Trophoblast cell (in vitro differentiated cells and primary cell): ENCODE results near the gene OARD1.

Experiments
- DNase-seq, 2 donors: peaks; one replicate each; pipeline ENCODE4 v3.0.0-alpha.2; 2016
- H2AFZ ChIP-seq: 2 replicates; pipeline ENCODE4 v1.6.1; 2013; ENCODE audit warnings: low read length, moderate library complexity, mild to moderate bottlenecking; ENCODE audit not compliant: insufficient read depth, poor library complexity
- H2AK5ac ChIP-seq: 2 replicates; pipeline ENCODE4 v1.6.1; 2013; ENCODE audit warnings: mild to moderate bottlenecking, low read length
- H2BK120ac ChIP-seq: 2 replicates; pipeline ENCODE4 v1.6.1; 2013; ENCODE audit warnings: low read length, mild to moderate bottlenecking, moderate library complexity; ENCODE audit not compliant: insufficient read depth, poor library complexity
- H2BK12ac ChIP-seq: 2 replicates; pipeline ENCODE4 v1.6.1; 2013; ENCODE audit warnings: mild to moderate bottlenecking, low read length, moderate library complexity
- H2BK5ac ChIP-seq: 2 replicates; pipeline ENCODE4 v1.6.1; 2013; ENCODE audit warnings: low read length, low read depth, moderate library complexity, mild to moderate bottlenecking; ENCODE audit not compliant: poor library complexity
- H3K14ac ChIP-seq: 2 replicates; pipeline ENCODE4 v1.6.1; 2013; ENCODE audit warnings: mild to moderate bottlenecking, low read length
- H3K18ac ChIP-seq: 2 replicates; pipeline ENCODE4 v1.6.1; 2013; ENCODE audit warnings: mild to moderate bottlenecking, low read length
- H3K23ac ChIP-seq: 2 replicates; pipeline ENCODE4 v1.6.1; 2013; ENCODE audit warnings: low read length
- H3K27ac ChIP-seq: 2 replicates; pipeline ENCODE4 v1.5.1; 2013; ENCODE audit warnings: low read depth, mild to moderate bottlenecking, inconsistent platforms, low read length, moderate library complexity
- H3K27me3 ChIP-seq: 2 replicates; pipeline ENCODE4 v1.6.1; 2013; ENCODE audit warnings: inconsistent platforms, mild to moderate bottlenecking, low read length, moderate library complexity; ENCODE audit not compliant: insufficient read depth
- H3K36me3 ChIP-seq, 2 experiments: 1 replicate in 1 of 2; 2 replicates in 1 of 2; pipeline ENCODE4 v1.6.1; 2013; ENCODE audit warnings: low read length in 2 of 2, mild to moderate bottlenecking in 2 of 2, moderate library complexity in 1 of 2; ENCODE audit not compliant: insufficient read depth in 2 of 2, control insufficient read depth in 1 of 2
- H3K4ac ChIP-seq: 2 replicates; pipeline ENCODE4 v1.6.1; 2013; ENCODE audit warnings: low read depth, mild to moderate bottlenecking, low read length, moderate library complexity
- H3K4me1 ChIP-seq, 2 experiments: 1 replicate in 1 of 2; 2 replicates in 1 of 2; pipeline ENCODE4 v1.6.1; 2013; ENCODE audit warnings: low read length in 2 of 2, mild to moderate bottlenecking in 2 of 2, moderate library complexity in 1 of 2; ENCODE audit not compliant: insufficient read depth in 2 of 2, control insufficient read depth in 1 of 2
- H3K4me2 ChIP-seq: 2 replicates; pipeline ENCODE4 v1.6.1; 2013; ENCODE audit warnings: inconsistent platforms, mild to moderate bottlenecking, low read length, moderate library complexity
- H3K4me3 ChIP-seq: 2 replicates; pipeline ENCODE4 v1.5.1; 2013; ENCODE audit warnings: mild to moderate bottlenecking, low read depth, low read length, inconsistent platforms
- H3K79me1 ChIP-seq: one replicate; pipeline ENCODE4 v1.6.1; 2013; ENCODE audit warnings: low read length
- H3K79me2 ChIP-seq: 2 replicates; pipeline ENCODE4 v1.6.1; 2013; ENCODE audit warnings: low read length, mild to moderate bottlenecking; ENCODE audit not compliant: control insufficient read depth, insufficient read depth, poor library complexity
- H3K9ac ChIP-seq: 2 replicates; pipeline ENCODE4 v1.6.1; 2013; ENCODE audit warnings: mild to moderate bottlenecking, low read length
- H3K9me3 ChIP-seq: 2 replicates; pipeline ENCODE4 v1.6.1; 2013; ENCODE audit warnings: low read depth, mild to moderate bottlenecking, control low read depth, inconsistent platforms, low read length; ENCODE audit not compliant: insufficient read depth
- H4K12ac ChIP-seq: 2 replicates; pipeline ENCODE4 v1.6.1; 2013; ENCODE audit warnings: low read depth, mild to moderate bottlenecking, low read length, moderate library complexity
- H4K8ac ChIP-seq: 2 replicates; pipeline ENCODE4 v1.6.1; 2013; ENCODE audit warnings: low read depth, mild to moderate bottlenecking, low read length, moderate library complexity
- H4K91ac ChIP-seq: one replicate; pipeline ENCODE4 v1.6.1; 2013; ENCODE audit warnings: low read depth, mild to moderate bottlenecking, low read length, moderate library complexity
- WGBS: extraction: QIAGEN DNeasy Blood & Tissue Kit; methylation state at CpG from one replicate; pipeline ENCODE4 v1.1.7; 2013; ENCODE audit warnings: missing lambda C conversion rate; ENCODE audit not compliant: insufficient read length, insufficient coverage; ENCODE audit errors: extremely low coverage; 5-methylcytosine and 5-hydroxymethylcytosine counted together

OARD1 gene

GRCh38 chr6:41023114-41023513 lies 49.0 kb downstream of the OARD1 start:
- H3K27ac ChIP-seq, result no peak overlapping the region

GRCh38 chr6:41022294-41022693 lies 49.9 kb downstream of the OARD1 start:
- Histone ChIP-seq H3K14ac (no peak overlapping the region), H4K8ac (no peak overlapping the region), H3K4me3 (no peak overlapping the region), H2AFZ (no peak overlapping the region), H3K79me2 (no peaks in the 10 kb centered on the region), H3K4me2 (no peak overlapping the region), H2BK5ac (no peak overlapping the region), H3K4ac (no peak overlapping the region), H3K79me1 (no peaks in the 10 kb centered on the region), H4K12ac (no peak overlapping the region), H3K18ac (no peak overlapping the region), H3K27me3 (no peaks in the 10 kb centered on the region), H3K9me3 (no peaks in the 10 kb centered on the region), H3K9ac (no peak overlapping the region), H2BK12ac (no peak overlapping the region), H3K23ac (no peak overlapping the region), H3K36me3 (no peaks in the 10 kb centered on the region), H4K91ac (no peak overlapping the region), H2BK120ac (no peak overlapping the region), H3K4me1 (no peaks in the 10 kb centered on the region), H2AK5ac (no peak overlapping the region), H3K27ac (no peak overlapping the region)
- DNase-seq, result peak in 1 of 2 donors; percentile 40

More at GRCh38 chr6:41023114-41023513, 49.0 kb downstream of the OARD1 start:
- DNase-seq, result no peak
- no peak overlapping the region for H3K4me2 ChIP-seq
- H3K27me3 ChIP-seq, result no peaks in the 10 kb centered on the region
- H3K79me1 ChIP-seq, result peaks cover 1% of the 10 kb centered on the region
- H4K12ac ChIP-seq, result no peak overlapping the region
- peaks cover under 1% of the 10 kb centered on the region in 2 experiments for H3K4me1 ChIP-seq
- peaks cover under 1% of the 10 kb centered on the region for H3K79me2 ChIP-seq
- no peak overlapping the region for H4K91ac ChIP-seq
- no peak overlapping the region for H2AFZ ChIP-seq
- no peak overlapping the region for H3K18ac ChIP-seq
- H2AK5ac ChIP-seq, result no peak overlapping the region
- no peak overlapping the region for H2BK5ac ChIP-seq
- no peaks in the 10 kb centered on the region for H3K9me3 ChIP-seq
- no peak overlapping the region for H2BK12ac ChIP-seq
- H3K4me3 ChIP-seq, result no peak overlapping the region
- no peak overlapping the region for H3K14ac ChIP-seq
- H3K9ac ChIP-seq, result no peak overlapping the region
- no peaks in the 10 kb centered on the region for H3K36me3 ChIP-seq
- H3K23ac ChIP-seq, result no peak overlapping the region
- H2BK120ac ChIP-seq, result no peak overlapping the region
- no CpG with 5 or more reads among the region's 3 CpGs for WGBS
- H3K4ac ChIP-seq, result no peak overlapping the region
- H4K8ac ChIP-seq, result no peak overlapping the region

- no peaks in the 10 kb centered on the region for H3K27me3 ChIP-seq
- no peak overlapping the region for H3K4ac ChIP-seq
- no peak overlapping the region for H3K4me3 ChIP-seq
- H3K27ac ChIP-seq, result no peak overlapping the region
- H2BK12ac ChIP-seq, result no peak overlapping the region
- H2BK5ac ChIP-seq, result no peak overlapping the region
- no peak overlapping the region for H2AFZ ChIP-seq
- H4K91ac ChIP-seq, result no peak overlapping the region
- H3K18ac ChIP-seq, result no peak overlapping the region
- no peaks in the 10 kb centered on the region for H3K9me3 ChIP-seq
- H4K12ac ChIP-seq, result no peak overlapping the region
- no peak overlapping the region for H3K9ac ChIP-seq
- no peaks in the 10 kb centered on the region for H3K36me3 ChIP-seq
- no peak overlapping the region for H3K4me2 ChIP-seq
- no peak overlapping the region for H2BK120ac ChIP-seq
- no peak overlapping the region for H4K8ac ChIP-seq
- WGBS, result no CpG with 5 or more reads among the region's 3 CpGs
- no peaks in the 10 kb centered on the region for H3K79me1 ChIP-seq
- no peaks in the 10 kb centered on the region for H3K79me2 ChIP-seq
- peak in 1 of 2 donors; percentile 12 for DNase-seq
- H3K4me1 ChIP-seq, result no peaks in the 10 kb centered on the region
- H3K23ac ChIP-seq, result no peak overlapping the region
- no peak overlapping the region for H2AK5ac ChIP-seq
- no peak overlapping the region for H3K14ac ChIP-seq
Observed at GRCh38 chr6:41021832-41022231, 50.3 kb downstream of the OARD1 start.

DNA sequence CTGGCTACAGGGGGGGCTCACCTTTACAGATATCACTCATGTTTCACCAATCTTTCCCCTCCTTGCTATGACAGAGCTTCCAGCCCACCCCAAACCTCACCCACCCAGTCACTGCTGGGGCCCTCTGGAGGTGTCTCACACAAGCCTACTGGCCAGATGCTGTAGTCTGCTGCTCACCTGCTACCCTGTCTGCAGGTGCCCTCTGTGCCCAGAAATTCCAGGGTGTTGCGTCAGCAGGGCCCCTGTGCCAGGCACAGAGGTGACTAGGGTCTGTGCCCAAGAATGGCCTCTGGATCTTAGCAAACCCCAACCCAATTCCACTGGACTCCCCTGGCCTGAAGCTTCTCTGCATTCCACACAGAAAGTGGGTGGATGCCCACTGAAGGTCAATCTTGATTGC lies 54.5 kb downstream of the OARD1 start:
- Histone ChIP-seq H3K23ac (no peak overlapping the region), H2BK5ac (no peak overlapping the region), H2BK12ac (no peak overlapping the region), H3K9ac (no peak overlapping the region), H3K14ac (no peak overlapping the region), H3K79me1 (no peaks in the 10 kb centered on the region), H3K27me3 (no peaks in the 10 kb centered on the region), H3K9me3 (peaks cover 2% of the 10 kb centered on the region), H4K91ac (no peak overlapping the region), H2BK120ac (no peak overlapping the region), H3K18ac (no peak overlapping the region), H3K36me3 (no peaks in the 10 kb centered on the region), H3K79me2 (no peaks in the 10 kb centered on the region), H2AK5ac (no peak overlapping the region), H4K12ac (no peak overlapping the region), H3K4ac (no peak overlapping the region), H2AFZ (no peak overlapping the region), H3K4me1 (no peaks in the 10 kb centered on the region), H3K4me2 (no peak overlapping the region), H3K27ac (no peak overlapping the region), H4K8ac (no peak overlapping the region), H3K4me3 (no peak overlapping the region)
- no peak for DNase-seq
- WGBS, result no CpG with 5 or more reads among the region's 1 CpG
